Liver (tissue), 9 donors: Measurements from ENCODE around the gene ZNF326. TPM values are rescaled to one million over a fixed set of nuclear protein-coding genes. Genes with fewer than 3 reads are reported as not detected.

Experiments
- DNase-seq: peaks from one replicate; pipeline ENCODE4 v3.0.0-alpha.2; 2017; ENCODE audit warnings: low spot score
- H3K27ac ChIP-seq, 2 donors: one replicate each; pipeline ENCODE4 v1.7.0; 2013; ENCODE audit warnings: inconsistent platforms in 2 of 2, low read length in 2 of 2, control low read depth in 1 of 2, low read depth in 1 of 2, mild to moderate bottlenecking in 1 of 2
- H3K27me3 ChIP-seq, 4 donors: one replicate each; pipeline versions ENCODE4 v1.6.1 to v1.7.0; 2013; ENCODE audit warnings: low read length in 3 of 4, inconsistent platforms in 1 of 4, mild to moderate bottlenecking in 1 of 4, moderate library complexity in 1 of 4; ENCODE audit not compliant: control insufficient read depth in 4 of 4, insufficient read depth in 4 of 4
- H3K36me3 ChIP-seq, 4 donors: one replicate each; pipeline versions ENCODE4 v1.6.1 to v1.7.0; 2013; ENCODE audit warnings: low read length in 3 of 4, mild to moderate bottlenecking in 3 of 4, low read depth in 1 of 4, moderate library complexity in 1 of 4; ENCODE audit not compliant: control insufficient read depth in 4 of 4, insufficient read depth in 3 of 4
- H3K4me1 ChIP-seq, 4 donors: one replicate each; pipeline versions ENCODE4 v1.6.1 to v1.7.0; 2013; ENCODE audit warnings: low read length in 3 of 4, mild to moderate bottlenecking in 3 of 4, moderate library complexity in 1 of 4; ENCODE audit not compliant: control insufficient read depth in 4 of 4, insufficient read depth in 4 of 4
- H3K4me3 ChIP-seq, 3 donors: one replicate each; pipeline versions ENCODE4 v1.6.1 to v1.7.0; 2013; ENCODE audit warnings: low read length in 3 of 3, control low read depth in 1 of 3, low read depth in 1 of 3, mild to moderate bottlenecking in 1 of 3
- H3K9ac ChIP-seq, 2 donors: one replicate each; pipeline ENCODE4 v1.7.0; 2013; ENCODE audit warnings: low read length in 2 of 2, mild to moderate bottlenecking in 2 of 2, moderate library complexity in 2 of 2, control low read depth in 1 of 2, low read depth in 1 of 2
- H3K9me3 ChIP-seq, 4 donors: one replicate each; pipeline versions ENCODE4 v1.6.1 to v1.7.0; 2013; ENCODE audit warnings: low read length in 3 of 4; ENCODE audit not compliant: control insufficient read depth in 4 of 4
- CTCF ChIP-seq: fragments of 150-350 bp; IDR thresholded peaks from 2 replicates; pipeline ENCODE4 v1.5.1; 2017; ENCODE audit warnings: improper control_type of control experiment, low read depth, low read length; ENCODE audit not compliant: missing input control
- EGR1 ChIP-seq, 2 donors: IDR thresholded peaks; 2 replicates each; pipeline ENCODE4 v1.6.1; 2016 to 2018; ENCODE audit warnings: antibody characterized with exemption in 2 of 2, low read depth in 2 of 2
- FOXA1 ChIP-seq: IDR thresholded peaks from 2 replicates; pipeline ENCODE4 v1.6.1; 2016; ENCODE audit warnings: antibody characterized with exemption
- FOXA2 ChIP-seq: IDR thresholded peaks from 2 replicates; pipeline ENCODE4 v1.6.1; 2016; ENCODE audit warnings: antibody characterized with exemption
- HNF4A ChIP-seq, 2 donors: conservative IDR thresholded peaks; 2 replicates each; pipeline ENCODE4 v1.6.1; 2016; ENCODE audit warnings: antibody characterized with exemption in 2 of 2, mild to moderate bottlenecking in 2 of 2
- JUND ChIP-seq, 2 donors: IDR thresholded peaks; 2 replicates each; pipeline ENCODE4 v1.6.1; 2016; ENCODE audit warnings: antibody characterized with exemption in 2 of 2
- NR2F2 ChIP-seq: IDR thresholded peaks from 2 replicates; pipeline ENCODE4 v1.6.1; 2016; ENCODE audit warnings: antibody characterized with exemption
- REST ChIP-seq: IDR thresholded peaks from 2 replicates; pipeline ENCODE4 v1.6.1; 2016; ENCODE audit warnings: antibody characterized with exemption, mild to moderate bottlenecking
- RXRA ChIP-seq, 2 donors: IDR thresholded peaks; 2 replicates each; pipeline ENCODE4 v1.6.1; 2017 to 2018; ENCODE audit warnings: antibody characterized with exemption in 2 of 2, mild to moderate bottlenecking in 1 of 2
- YY1 ChIP-seq: IDR thresholded peaks from 2 replicates; pipeline ENCODE4 v1.6.1; 2016; ENCODE audit warnings: antibody characterized with exemption, mild to moderate bottlenecking
- WGBS: extraction: QIAGEN DNeasy Blood & Tissue Kit; methylation state at CpG from one replicate; pipeline ENCODE4 v1.1.7; 2013; 5-methylcytosine and 5-hydroxymethylcytosine counted together
- polyA plus RNA-seq, 2 donors: library from polyadenylated mRNA; stranded (reverse) in 1 of 2; unstranded in 1 of 2; fragments of 200-250 nt in 1 of 2; fragments of >200 nt in 1 of 2; fragmentation: Nextera tagmentation in 1 of 2; extraction: Ambion mirVana in 1 of 2; gene quantifications; one replicate each; pipeline versions ENCODE4 v1.2.1 to v1.2.3, GENCODE V29; 2013 to 2015
- total RNA-seq, 2 donors: library from RNA; depleted of rRNA; stranded (reverse); fragments of >200 nt; gene quantifications; one replicate each; pipeline ENCODE4 v1.2.3, GENCODE V29; 2014
- TF ChIP-seq, protein P1 (sequence below): IDR thresholded peaks from 2 replicates; pipeline ENCODE4 v1.6.1; 2016; ENCODE audit warnings: antibody characterized with exemption
- donor health status: healthy.
- donor health status: healthy.
- donor health status: healthy.
- donor health status: healthy.
- donor health status: healthy.

The ZNF326 gene
- total and polyA plus RNA-seq, 4 donors: 6.5 to 14.6 (median 10.9) TPM

- Histone ChIP-seq H3K27ac (no peak overlapping the region), H3K4me3 (no peak overlapping the region), H3K36me3 (peaks cover 0 to 8% (median 1%) of the 10 kb centered on the region in 4 donors), H3K9me3 (no peaks in the 10 kb centered on the region), H3K27me3 (no peaks in the 10 kb centered on the region), H3K4me1 (peaks cover 9 to 45% (median 38%) of the 10 kb centered on the region in 4 donors), H3K9ac (no peak overlapping the region)
- DNase-seq: no peak
- TF ChIP-seq CTCF: no peak
- no peak for TF ChIP-seq YY1
- TF ChIP-seq JUND (IDR thresholded peaks at IDR 0.05): no peak
Observed at GRCh38 chr1:89999208-89999607, 4.3 kb downstream of the ZNF326 start.

GRCh38 chr1:89999628-90000027 lies 4.7 kb downstream of the ZNF326 start:
- peaks cover 0 to 8% (median 1%) of the 10 kb centered on the region in 4 donors for H3K36me3 ChIP-seq
- H3K4me3 ChIP-seq: no peak overlapping the region
- WGBS: 45% methylated on average over 3 of the region's 3 CpGs
- H3K9me3 ChIP-seq: no peaks in the 10 kb centered on the region
- no peaks in the 10 kb centered on the region for H3K27me3 ChIP-seq
- H3K4me1 ChIP-seq: peaks cover 9 to 45% (median 38%) of the 10 kb centered on the region in 4 donors
- no peak for DNase-seq
- H3K27ac ChIP-seq: no peak overlapping the region
- no peak for TF ChIP-seq CTCF
- peak; percentile 32 for TF ChIP-seq FOXA2
- no peak for TF ChIP-seq JUND (IDR thresholded peaks at IDR 0.05)
- no peak for TF ChIP-seq NR2F2
- peak; percentile 38 for TF ChIP-seq FOXA1
- TF ChIP-seq YY1: peak; percentile 67
- TF ChIP-seq RXRA (IDR thresholded peaks at IDR 0.05): no peak
- TF ChIP-seq REST: no peak
- TF ChIP-seq EGR1 (IDR thresholded peaks at IDR 0.05; ENCODE audit: low read depth in 2 of 2): no peak
- TF ChIP-seq, protein P1, sequence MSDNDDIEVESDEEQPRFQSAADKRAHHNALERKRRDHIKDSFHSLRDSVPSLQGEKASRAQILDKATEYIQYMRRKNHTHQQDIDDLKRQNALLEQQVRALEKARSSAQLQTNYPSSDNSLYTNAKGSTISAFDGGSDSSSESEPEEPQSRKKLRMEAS: no peak
- TF ChIP-seq HNF4A (conservative IDR thresholded peaks at IDR 0.05): peak; percentile 51 to 63
- H3K9ac ChIP-seq: no peak overlapping the region
